Right ventricle myocardium inferior (tissue), 1 donor: ENCODE data around the gene MET. TPM values are rescaled to one million over a fixed set of nuclear protein-coding genes. Genes with fewer than 3 reads are reported as not detected.
"Not testable (repeated sequence)": the region's sequence is repeated elsewhere in the genome, so short reads cannot be mapped to it uniquely, and the experiment has no call there.

Experiments
- ATAC-seq: fragments of 200-7000 bp; cut with Tn5 transposase; one replicate; pipeline ENCODE4 v1.9.1; 2020; ENCODE audit warnings: mild to moderate bottlenecking, moderate library complexity
- DNase-seq: peaks from one replicate; pipeline ENCODE4 v3.0.0; 2021; ENCODE audit errors: missing footprints
- intact Hi-C: fragments of 100-400 bp; cut with DNase I; formaldehyde crosslinking; loops from one replicate; pipeline ENCODE4 v1.11.0; 2022
- total RNA-seq: library from RNA; stranded (reverse); fragmentation: NEBNext Ultra II Directional; extraction: Animal tissue kit (Norgen Biotek cat#: 25700); gene quantifications from one replicate; pipeline ENCODE4 v1.2.1, GENCODE V29; 2021
- donor health status: DM: no; HTN: yes; CAD: no; lungs with severe emphysema.

Gene MET
- total RNA-seq, 1 donor from 2014 or later, result 15.9 TPM

- intact Hi-C loops, result no loop called here
- ATAC-seq, result no peak
- DNase-seq, result no peak
Observed at GRCh38 chr7:116736927-116737715, 65.1 kb downstream of the MET start.

GRCh38 chr7:116738378-116738777, 66.4 kb downstream of the MET start:
- intact Hi-C loops, result no loop called here
- no peak for DNase-seq
- ATAC-seq, result no peak

GRCh38 chr7:116739307-116739706, 67.3 kb downstream of the MET start:
- intact Hi-C loops, result no loop called here
- ATAC-seq, result no peak
- DNase-seq, result no peak

- intact Hi-C loops, result no loop called here
Observed at GRCh38 chr7:116740231-116740630, 68.2 kb downstream of the MET start.

GRCh38 chr7:116740755-116741462, 68.9 kb downstream of the MET start:
- ATAC-seq, result no peak
- intact Hi-C loops, result no loop called here
- no peak for DNase-seq

More at GRCh38 chr7:116740231-116740630, 68.2 kb downstream of the MET start:
- DNase-seq, result no peak
- ATAC-seq, result no peak

GRCh38 chr7:116741625-116742316, 69.8 kb downstream of the MET start:
- DNase-seq, result no peak
- ATAC-seq, result no peak
- intact Hi-C loops, result no loop called here

- intact Hi-C loops, result no loop called here
- DNase-seq, result no peak
- no peak for ATAC-seq
Observed at GRCh38 chr7:116742641-116743040, 70.6 kb downstream of the MET start.

- ATAC-seq, DNase-seq, intact Hi-C loops: not testable (repeated sequence)
Observed at GRCh38 chr7:116743835-116744234, 71.8 kb downstream of the MET start.

- ATAC-seq, intact Hi-C loops, DNase-seq: not testable (repeated sequence)
Observed at GRCh38 chr7:116746388-116746787, 74.4 kb downstream of the MET start.

GRCh38 chr7:116751070-116751469, 79.1 kb downstream of the MET start:
- intact Hi-C loops, ATAC-seq, DNase-seq: not testable (repeated sequence)

GRCh38 chr7:116752305-116753074, 80.5 kb downstream of the MET start:
- DNase-seq (no peak), ATAC-seq (no peak)
- intact Hi-C loops, result no loop called here

GRCh38 chr7:116753130-116753529, 81.1 kb downstream of the MET start:
- intact Hi-C loops, result no loop called here
- ATAC-seq, result no peak
- no peak for DNase-seq

- no peak for DNase-seq
- no peak for ATAC-seq
- intact Hi-C loops, result no loop called here
Observed at GRCh38 chr7:116754186-116754585, 82.2 kb downstream of the MET start.

GRCh38 chr7:116757283-116757682, 85.3 kb downstream of the MET start:
- DNase-seq (no peak), ATAC-seq (no peak)
- intact Hi-C loops, result no loop called here

- intact Hi-C loops, DNase-seq, ATAC-seq: not testable (repeated sequence)
Observed at GRCh38 chr7:116759642-116760041, 87.6 kb downstream of the MET start.

GRCh38 chr7:116762971-116763370, 91.0 kb downstream of the MET start:
- DNase-seq (no peak), ATAC-seq (no peak)
- intact Hi-C loops, result no loop called here

- ATAC-seq (no peak), DNase-seq (no peak)
- intact Hi-C loops, result no loop called here
Observed at GRCh38 chr7:116763647-116764046, 91.7 kb downstream of the MET start.

- ATAC-seq (no peak), DNase-seq (no peak)
- intact Hi-C loops, result no loop called here
Observed at GRCh38 chr7:116766881-116767280, 94.9 kb downstream of the MET start.

- DNase-seq (no peak), ATAC-seq (no peak)
- intact Hi-C loops, result no loop called here
Observed at GRCh38 chr7:116769546-116769945, 97.5 kb downstream of the MET start.
